Activated CD4-positive, alpha-beta T cell treated with anti-CD3 and anti-CD28 coated beads, Interleukin-2, amount 10 ng/mL, durations not matched to agents 7 days and 5 days (primary cell): ENCODE results near the gene HORMAD1. TPM values are rescaled to one million over a fixed set of nuclear protein-coding genes. Genes with fewer than 3 reads are reported as not detected.
"Not testable (repeated sequence)": the region's sequence is repeated elsewhere in the genome, so short reads cannot be mapped to it uniquely, and the experiment has no call there.

Source experiments
- CTCF ChIA-PET: fragments of 350-600 bp; sonication (Branson Sonifier 250); formaldehyde crosslinking; loops from one replicate; lab custom pipeline; 2021; ENCODE audit warnings: antibody characterized with exemption; lab: Charles Lee
- POLR2A ChIA-PET: fragments of 350-600 bp; sonication (Branson Sonifier 250); formaldehyde crosslinking; loops from one replicate; lab custom pipeline; 2021; ENCODE audit warnings: antibody characterized with exemption; lab: Charles Lee
- DNase-seq: peaks from one replicate; pipeline ENCODE4 v3.0.0-alpha.2; 2020
- H3K27ac Mint-ChIP-seq: one replicate; pipeline ENCODE4 v1.8.0; 2021; ENCODE audit warnings: mild to moderate bottlenecking, moderate library complexity, mixed read lengths
- H3K27me3 Mint-ChIP-seq: one replicate; pipeline ENCODE4 v1.8.0; 2021; ENCODE audit warnings: mixed read lengths
- H3K36me3 Mint-ChIP-seq: one replicate; pipeline ENCODE4 v1.8.0; 2021; ENCODE audit warnings: low read depth, mixed read lengths
- H3K4me1 Mint-ChIP-seq: one replicate; pipeline ENCODE4 v1.8.0; 2021; ENCODE audit warnings: mixed read lengths
- H3K4me3 Mint-ChIP-seq: one replicate; pipeline ENCODE4 v1.8.0; 2021; ENCODE audit warnings: mild to moderate bottlenecking, moderate library complexity, mixed read lengths
- H3K9me3 Mint-ChIP-seq: one replicate; pipeline ENCODE4 v1.8.0; 2021; ENCODE audit warnings: mixed read lengths
- total RNA-seq, 2 experiments: library from RNA; stranded (reverse); gene quantifications; one replicate each; pipeline ENCODE4 v1.2.3, GENCODE V29; 2021

The HORMAD1 gene, protein sequence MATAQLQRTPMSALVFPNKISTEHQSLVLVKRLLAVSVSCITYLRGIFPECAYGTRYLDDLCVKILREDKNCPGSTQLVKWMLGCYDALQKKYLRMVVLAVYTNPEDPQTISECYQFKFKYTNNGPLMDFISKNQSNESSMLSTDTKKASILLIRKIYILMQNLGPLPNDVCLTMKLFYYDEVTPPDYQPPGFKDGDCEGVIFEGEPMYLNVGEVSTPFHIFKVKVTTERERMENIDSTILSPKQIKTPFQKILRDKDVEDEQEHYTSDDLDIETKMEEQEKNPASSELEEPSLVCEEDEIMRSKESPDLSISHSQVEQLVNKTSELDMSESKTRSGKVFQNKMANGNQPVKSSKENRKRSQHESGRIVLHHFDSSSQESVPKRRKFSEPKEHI
- under 1 TPM; 0.37 to 0.40 TPM for total RNA-seq

DNA sequence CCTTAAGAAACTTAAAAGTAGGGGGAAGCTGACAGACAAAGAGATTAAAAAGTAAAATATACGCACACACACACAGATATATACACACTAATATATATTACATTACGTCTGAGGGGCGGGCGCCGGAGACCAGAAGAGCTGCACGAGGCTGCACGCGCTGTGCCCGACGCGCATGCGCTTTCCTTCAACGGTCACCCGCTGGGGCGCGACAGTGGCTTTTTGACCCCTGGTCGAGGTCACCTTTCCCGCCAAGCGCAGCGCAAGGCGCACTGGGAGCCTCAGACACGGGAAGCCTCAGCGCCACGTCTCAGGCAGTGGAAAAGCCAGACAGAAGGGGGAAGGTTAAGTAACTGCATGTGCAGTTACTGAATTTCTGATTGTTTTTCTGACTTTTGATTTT is at the start of gene HORMAD1:
TSS of gene HORMAD1 (minus strand) at position 193 of the 400 bp plus-strand sequence. CDS start 1,390 bp downstream, outside the sequence.
- ChIA-PET CTCF (interaction anchor here (0.6 kb wide), 1 partner anchor 151 kb away, joined by 4 read pairs; no protein-coding TSS in a partner anchor), POLR2A (no interaction called here)
- Mint-ChIP-seq H3K9me3 (no peaks in the 10 kb centered on the region), H3K36me3 (no peaks in the 10 kb centered on the region), H3K27ac (no peak within 1 kb of the TSS), H3K4me1 (no peaks in the 10 kb centered on the region), H3K4me3 (no peak within 1 kb of the TSS), H3K27me3 (no peaks in the 10 kb centered on the region)
- no peak for DNase-seq

DNA sequence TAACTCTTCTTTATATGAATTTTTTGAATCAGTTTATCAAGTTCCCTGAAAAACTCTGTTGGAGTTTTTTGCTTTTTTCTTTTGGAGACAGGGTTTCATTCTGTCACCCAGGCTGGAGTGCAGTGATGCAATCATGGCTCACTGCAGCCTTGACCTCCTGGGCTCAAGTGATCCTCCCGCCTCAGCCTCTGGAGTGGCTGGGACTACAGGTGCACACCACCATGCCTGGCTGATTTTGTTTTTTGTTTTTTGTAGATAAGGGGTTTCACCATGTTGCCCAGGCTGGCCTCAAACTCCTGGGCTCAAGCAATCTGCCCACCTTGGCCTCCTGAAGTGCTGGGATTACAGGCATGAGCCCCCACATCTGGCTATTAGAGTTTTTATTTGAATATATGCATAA is 47.0 kb upstream of the HORMAD1 start:
- Mint-ChIP-seq H3K36me3 (peaks cover 18% of the 10 kb centered on the region), H3K4me1 (peaks cover 43% of the 10 kb centered on the region), H3K27ac (peak overlapping the region; percentile 2)
- DNase-seq, H3K4me3 Mint-ChIP-seq, H3K9me3 Mint-ChIP-seq, H3K27me3 Mint-ChIP-seq, POLR2A ChIA-PET: not testable (repeated sequence)
- CTCF ChIA-PET = interaction anchor here (0.5 kb wide), 1 partner anchor 209 kb away, joined by 3 read pairs; no protein-coding TSS in a partner anchor

DNA sequence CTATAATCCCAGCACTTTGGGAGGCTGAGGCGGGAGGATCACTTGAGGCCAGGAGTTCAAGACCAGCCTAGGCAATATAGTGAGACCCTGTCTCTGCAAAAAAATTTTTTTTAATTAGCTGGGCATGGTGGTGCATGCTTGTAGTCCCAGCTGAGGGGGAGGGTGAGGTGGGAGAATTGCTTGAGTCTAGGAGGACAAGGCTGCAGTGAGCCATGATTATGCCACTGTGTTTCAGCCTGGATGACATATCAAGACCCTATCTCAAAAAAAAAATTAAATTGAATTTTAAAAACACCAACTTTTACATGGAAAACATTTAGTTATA is 45.2 kb upstream of the HORMAD1 start:
- H3K4me3 Mint-ChIP-seq = peak overlapping the region; percentile 88
- POLR2A ChIA-PET, DNase-seq, H3K27me3 Mint-ChIP-seq, H3K9me3 Mint-ChIP-seq: not testable (repeated sequence)
- CTCF ChIA-PET = interaction anchor here (0.8 to 1.1 kb wide), 3 partner anchors 9 to 30 kb away, joined by 3 read pairs; no protein-coding TSS in a partner anchor
- H3K4me1 Mint-ChIP-seq = peaks cover 39% of the 10 kb centered on the region
- peak overlapping the region; percentile 92 for H3K27ac Mint-ChIP-seq
- peaks cover 32% of the 10 kb centered on the region for H3K36me3 Mint-ChIP-seq

DNA sequence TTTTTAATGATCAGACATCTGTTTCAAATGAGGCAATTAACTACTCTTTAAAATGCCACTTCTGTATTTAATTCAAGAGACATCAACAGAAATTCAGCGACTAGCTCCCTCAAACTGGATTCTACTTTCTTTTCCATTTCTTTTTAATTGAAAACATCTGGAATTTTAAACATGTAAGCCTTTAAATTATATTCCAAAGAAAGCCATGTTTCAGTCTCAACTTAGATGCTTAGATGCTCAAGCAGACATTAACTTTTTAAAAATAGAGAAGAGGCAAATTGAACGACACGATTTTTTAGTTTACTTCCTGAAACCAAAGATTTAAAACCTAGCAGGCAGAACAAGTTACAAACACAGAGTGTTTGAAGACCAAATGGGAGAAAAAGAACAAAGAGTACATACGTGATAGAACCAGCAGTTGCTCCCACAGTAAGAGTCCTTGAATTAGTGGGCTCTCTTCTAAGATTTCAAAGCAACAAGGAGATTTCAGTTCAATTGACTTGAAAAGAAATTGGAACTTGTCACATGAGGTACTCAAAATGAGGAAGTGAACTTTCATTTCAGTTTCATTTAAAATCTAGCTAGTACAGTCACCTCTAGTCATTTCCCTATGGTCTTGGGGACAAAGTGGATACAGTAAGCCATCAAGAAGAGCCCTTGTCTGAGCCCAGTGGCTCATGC is 44.7 kb upstream of the HORMAD1 start, which contains the start of gene CTSS:
TSS of gene CTSS (minus strand) at position 483 of the 681 bp plus-strand sequence. CDS start 1,015 bp downstream, outside the sequence.
- Mint-ChIP-seq H3K4me3 (peak within 1 kb of the TSS; percentile 88), H3K27me3 (peaks cover 5% of the 10 kb centered on the region), H3K36me3 (peaks cover 36% of the 10 kb centered on the region), H3K9me3 (peaks cover 4% of the 10 kb centered on the region), H3K4me1 (peaks cover 37% of the 10 kb centered on the region), H3K27ac (peak within 1 kb of the TSS; percentile 92)
- ChIA-PET POLR2A (no interaction called here), CTCF (interaction anchor here (0.8 to 1.1 kb wide), 3 partner anchors 10 to 30 kb away, joined by 3 read pairs; no protein-coding TSS in a partner anchor)
- DNase-seq = peak; percentile 18

DNA sequence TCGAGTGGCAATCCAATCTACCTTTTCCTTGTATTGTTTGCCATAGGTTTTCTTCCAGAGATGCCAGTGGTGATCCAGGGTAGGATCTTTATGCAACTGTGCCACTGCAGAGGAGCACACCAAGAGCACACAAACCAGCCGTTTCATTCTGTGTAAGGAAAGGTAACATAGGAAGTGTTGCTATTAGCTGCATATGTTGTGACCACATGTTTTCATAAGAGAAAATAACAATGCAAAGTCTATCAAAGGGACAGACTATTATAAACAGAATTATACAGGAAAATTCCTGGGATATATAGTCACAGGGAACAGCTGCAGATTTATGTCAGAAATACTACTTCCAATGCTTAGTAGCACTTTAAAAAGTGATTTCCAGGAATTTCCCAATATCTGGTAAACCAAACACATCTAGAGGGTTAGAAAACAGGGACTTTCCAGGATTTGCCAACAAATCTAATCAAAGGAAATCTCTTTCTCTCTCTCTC is 44.0 kb upstream of the HORMAD1 start:
- Mint-ChIP-seq H3K4me3 (peak overlapping the region; percentile 88), H3K9me3 (peaks cover 8% of the 10 kb centered on the region), H3K27me3 (peaks cover 4% of the 10 kb centered on the region), H3K4me1 (peaks cover 41% of the 10 kb centered on the region), H3K36me3 (peaks cover 43% of the 10 kb centered on the region), H3K27ac (peak overlapping the region; percentile 92)
- POLR2A ChIA-PET = no interaction called here
- DNase-seq = peak; percentile 7
- CTCF ChIA-PET = interaction anchor here (0.8 to 1.1 kb wide), 2 partner anchors 9 to 11 kb away, joined by 3 to 4 read pairs; no protein-coding TSS in a partner anchor

DNA sequence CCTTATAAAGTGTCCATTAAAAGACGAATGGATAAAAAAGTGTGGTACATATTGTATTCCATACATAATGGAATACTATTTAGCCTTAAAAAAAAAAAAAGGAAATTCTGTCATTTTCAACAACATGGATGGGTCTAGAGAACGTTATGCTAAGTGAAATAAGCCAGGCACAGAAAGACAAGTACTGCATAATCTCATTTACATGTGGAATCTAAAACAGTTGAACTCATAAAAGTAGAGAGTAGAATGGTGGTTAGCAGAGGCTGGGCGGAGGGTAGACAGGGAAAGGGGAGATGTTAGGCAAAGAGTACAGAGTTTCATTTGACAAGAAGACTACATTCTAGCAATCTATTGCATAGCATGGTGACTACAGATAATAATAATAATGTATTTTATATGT is 42.3 kb upstream of the HORMAD1 start:
- ChIA-PET POLR2A (no interaction called here), CTCF (no interaction called here)
- DNase-seq = no peak
- Mint-ChIP-seq H3K4me3 (peak overlapping the region; percentile 2), H3K36me3 (peaks cover 47% of the 10 kb centered on the region), H3K9me3 (peaks cover 8% of the 10 kb centered on the region), H3K4me1 (peaks cover 42% of the 10 kb centered on the region), H3K27ac (no peak overlapping the region), H3K27me3 (no peaks in the 10 kb centered on the region)

DNA sequence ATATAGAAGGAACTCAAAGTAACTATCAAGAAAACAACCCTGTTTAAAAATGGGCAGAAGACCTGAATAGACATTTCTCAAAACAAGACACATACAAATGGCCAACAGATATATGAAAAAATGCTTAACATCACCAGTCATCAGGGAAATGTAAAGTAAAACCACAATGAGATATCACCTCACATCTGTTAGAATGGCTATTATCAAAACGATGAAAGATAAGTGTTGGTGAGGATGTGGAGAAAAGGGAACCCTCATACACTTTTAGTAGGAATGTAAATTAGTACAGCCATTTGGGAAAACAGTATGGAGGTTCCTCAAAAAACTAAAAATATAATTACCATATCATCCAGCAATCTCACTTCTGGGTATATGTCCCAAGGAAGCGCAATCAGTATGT is 41.9 kb upstream of the HORMAD1 start:
- Mint-ChIP-seq H3K4me1 (peaks cover 44% of the 10 kb centered on the region), H3K27ac (no peak overlapping the region), H3K4me3 (no peak overlapping the region), H3K27me3 (no peaks in the 10 kb centered on the region), H3K36me3 (peaks cover 52% of the 10 kb centered on the region), H3K9me3 (peaks cover 8% of the 10 kb centered on the region)
- ChIA-PET CTCF (no interaction called here), POLR2A (no interaction called here)
- no peak for DNase-seq

DNA sequence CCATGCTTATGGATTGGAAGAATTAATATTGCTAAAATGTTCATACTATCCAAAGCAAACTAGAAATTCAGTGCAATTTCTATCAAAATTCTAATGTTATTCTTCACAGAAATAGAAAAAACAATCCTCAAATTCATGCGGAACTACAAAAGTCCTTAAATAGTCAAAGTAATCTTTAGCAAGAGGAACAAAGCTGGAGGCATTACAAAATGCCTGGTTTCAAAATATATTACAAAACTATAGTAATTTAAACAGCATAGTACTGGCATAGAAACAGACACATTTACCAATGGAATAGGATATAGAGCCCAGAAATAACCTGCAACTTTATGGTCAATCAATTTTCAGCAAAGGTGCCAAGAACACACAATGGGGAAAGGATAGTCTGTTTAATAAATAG is 41.1 kb upstream of the HORMAD1 start:
- no peak for DNase-seq
- H3K27ac Mint-ChIP-seq = no peak overlapping the region
- ChIA-PET CTCF (no interaction called here), POLR2A (no interaction called here)
- peaks cover 45% of the 10 kb centered on the region for H3K4me1 Mint-ChIP-seq
- H3K36me3 Mint-ChIP-seq = peaks cover 57% of the 10 kb centered on the region
- H3K9me3 Mint-ChIP-seq = peaks cover 8% of the 10 kb centered on the region
- no peaks in the 10 kb centered on the region for H3K27me3 Mint-ChIP-seq
- no peak overlapping the region for H3K4me3 Mint-ChIP-seq

DNA sequence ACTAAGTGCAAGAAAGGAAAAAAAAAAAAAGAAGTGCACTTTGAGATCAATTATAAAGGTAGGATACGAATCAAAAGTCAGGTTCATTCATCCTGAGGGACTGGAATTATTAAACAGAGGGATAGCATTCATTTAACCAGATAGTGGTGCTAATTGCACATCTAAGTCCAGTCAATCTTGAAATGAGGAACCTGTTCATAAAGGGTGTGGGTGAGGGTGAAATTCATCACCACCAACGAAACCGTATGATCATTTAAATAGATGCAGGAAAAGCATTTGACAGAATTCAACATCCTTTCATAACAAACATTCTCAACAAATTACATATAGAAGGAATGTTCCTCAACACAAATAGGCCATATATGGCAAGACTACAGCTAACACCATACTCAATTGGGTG is 39.3 kb upstream of the HORMAD1 start:
- Mint-ChIP-seq H3K4me3 (no peak overlapping the region), H3K36me3 (peaks cover 57% of the 10 kb centered on the region), H3K4me1 (peaks cover 36% of the 10 kb centered on the region), H3K27me3 (no peaks in the 10 kb centered on the region), H3K27ac (no peak overlapping the region), H3K9me3 (peaks cover 6% of the 10 kb centered on the region)
- no peak for DNase-seq
- ChIA-PET CTCF (interaction anchor here (1.0 kb wide), 1 partner anchor 180 kb away, joined by 3 read pairs; no protein-coding TSS in a partner anchor), POLR2A (no interaction called here)

DNA sequence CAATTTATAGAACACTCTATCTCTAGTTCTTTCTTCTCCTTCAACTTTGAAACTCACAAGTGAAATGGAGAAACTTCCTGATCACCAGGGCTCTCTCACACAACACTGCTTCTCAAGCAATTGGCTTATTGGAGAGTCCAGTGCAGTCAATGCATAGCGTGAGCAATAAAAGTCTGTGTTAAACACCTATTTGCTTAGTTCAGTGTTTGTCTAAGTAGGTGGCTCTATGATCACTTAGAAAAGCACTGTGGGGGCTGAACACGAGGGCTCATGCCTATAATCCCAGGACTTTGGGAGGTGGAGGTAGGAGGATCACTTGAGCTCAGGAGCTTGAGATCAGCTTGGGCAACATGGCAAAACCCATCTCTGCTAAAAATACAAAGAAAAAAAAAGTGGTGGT is 32.7 kb upstream of the HORMAD1 start:
- Mint-ChIP-seq H3K4me3 (no peak overlapping the region), H3K9me3 (no peaks in the 10 kb centered on the region), H3K27me3 (no peaks in the 10 kb centered on the region), H3K27ac (no peak overlapping the region), H3K36me3 (peaks cover 52% of the 10 kb centered on the region), H3K4me1 (peaks cover 14% of the 10 kb centered on the region)
- POLR2A ChIA-PET = no interaction called here
- DNase-seq = no peak
- CTCF ChIA-PET = no interaction called here

DNA sequence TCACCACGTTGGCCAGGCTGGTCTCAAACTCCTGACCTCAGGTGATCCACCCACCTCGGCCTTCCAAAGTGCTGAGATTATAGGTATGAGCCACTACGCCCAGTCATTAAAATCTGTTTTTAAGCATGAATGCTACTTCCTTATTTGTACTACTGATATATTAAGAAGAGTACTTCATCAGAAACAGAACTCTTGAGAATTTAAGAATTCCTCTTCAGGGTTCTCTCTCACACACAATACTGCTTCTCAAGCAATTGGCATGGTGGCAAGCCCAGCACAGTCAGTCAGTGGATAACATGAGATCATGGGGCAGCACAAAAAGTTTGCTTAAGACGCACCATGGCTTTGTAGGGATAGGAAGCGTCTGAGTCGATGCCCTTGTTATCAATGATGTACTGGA is 30.7 kb upstream of the HORMAD1 start:
- Mint-ChIP-seq H3K27ac (no peak overlapping the region), H3K36me3 (peaks cover 42% of the 10 kb centered on the region), H3K4me1 (peaks cover 12% of the 10 kb centered on the region), H3K9me3 (no peaks in the 10 kb centered on the region), H3K4me3 (no peak overlapping the region), H3K27me3 (no peaks in the 10 kb centered on the region)
- POLR2A ChIA-PET = no interaction called here
- no peak for DNase-seq
- CTCF ChIA-PET = interaction anchor here (0.6 kb wide), 1 partner anchor 306 kb away, joined by 3 read pairs; no protein-coding TSS in a partner anchor

DNA sequence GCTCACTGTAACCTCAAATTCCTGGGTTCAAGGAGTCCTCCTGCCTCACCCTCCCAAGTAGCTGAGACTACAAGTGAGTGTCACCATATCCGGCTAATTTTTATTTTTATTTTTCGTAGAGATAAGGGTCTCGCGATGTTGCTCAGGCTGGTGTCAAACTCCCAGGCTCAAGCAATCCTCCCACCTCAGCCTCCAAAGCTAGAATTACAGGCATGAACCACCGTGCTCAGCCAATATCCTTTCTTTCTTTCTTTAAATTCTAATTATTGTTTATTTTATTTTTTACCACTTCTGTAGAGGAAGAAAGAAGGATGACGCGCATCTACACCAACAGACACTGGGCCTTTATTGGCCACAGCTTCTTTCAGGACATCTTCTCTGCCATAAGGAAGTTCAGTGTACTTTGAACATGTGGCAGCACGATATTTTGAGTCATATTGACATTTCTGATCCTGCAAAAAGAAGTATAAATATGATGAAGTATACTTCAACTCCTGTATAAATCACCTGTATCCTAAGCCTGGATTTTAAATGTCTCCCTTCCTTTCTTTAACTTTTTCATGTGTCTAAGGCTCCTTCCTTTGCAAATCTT is 29.1 kb upstream of the HORMAD1 start:
- CTCF ChIA-PET = interaction anchor here (0.6 to 1.6 kb wide), 3 partner anchors 10 to 108 kb away, joined by 3 read pairs; no protein-coding TSS in a partner anchor
- peaks cover 36% of the 10 kb centered on the region for H3K36me3 Mint-ChIP-seq
- H3K27ac Mint-ChIP-seq = no peak overlapping the region
- no peaks in the 10 kb centered on the region for H3K9me3 Mint-ChIP-seq
- DNase-seq = no peak
- H3K4me3 Mint-ChIP-seq = no peak overlapping the region
- peaks cover 12% of the 10 kb centered on the region for H3K4me1 Mint-ChIP-seq
- POLR2A ChIA-PET = no interaction called here
- no peaks in the 10 kb centered on the region for H3K27me3 Mint-ChIP-seq
